Right atrium auricular region (tissue), 2 donors: ENCODE results near the gene SLC35F4. TPM values are rescaled to one million over a fixed set of nuclear protein-coding genes. Genes with fewer than 3 reads are reported as not detected.

Experiments used
- DNase-seq: peaks from one replicate; pipeline ENCODE4 v3.0.0-alpha.2; 2019; ENCODE audit warnings: low spot score
- H3K27ac ChIP-seq, 2 donors: fragments of 200-600 bp; sonication (generic); 1 replicate in 1 of 2; 2 replicates in 1 of 2; pipeline ENCODE4 v1.5.1; 2016 to 2019
- H3K27me3 ChIP-seq, 2 donors: fragments of 200-600 bp; sonication (generic); one replicate each; pipeline versions ENCODE4 v1.5.1 to v1.6.0; 2017 to 2019
- H3K36me3 ChIP-seq: fragments of 200-600 bp; sonication (generic); one replicate; pipeline ENCODE4 v1.5.1; 2016
- H3K4me1 ChIP-seq, 2 donors: fragments of 200-600 bp; sonication (generic); one replicate each; pipeline versions ENCODE4 v1.5.1 to v1.6.0; 2017 to 2019
- H3K4me3 ChIP-seq, 2 donors: fragments of 200-600 bp; sonication (generic); 1 replicate in 1 of 2; 2 replicates in 1 of 2; pipeline ENCODE4 v1.5.1; 2017 to 2019; ENCODE audit warnings: mild to moderate bottlenecking in 1 of 2, moderate library complexity in 1 of 2
- H3K9me3 ChIP-seq, 2 donors: fragments of 200-600 bp; sonication (generic); one replicate each; pipeline ENCODE4 v1.5.1; 2019
- CTCF ChIP-seq, 2 donors: fragments of 200-600 bp; sonication (generic); IDR thresholded peaks; one replicate each; pipeline ENCODE4 v1.5.1; 2019; ENCODE audit warnings: antibody characterized with exemption in 2 of 2
- total RNA-seq, 2 donors: library from RNA; depleted of rRNA; stranded (reverse); fragments of >200 nt; gene quantifications; one replicate each; pipeline ENCODE4 v1.1.0, GENCODE V29; 2016

The SLC35F4 gene
- total RNA-seq, 2 donors from 2014 or later = not detected

GRCh38 chr14:57816568-57817284 lies 49.2 kb downstream of the SLC35F4 start:
- no peak for DNase-seq
- H3K27ac ChIP-seq = no peak overlapping the region
- H3K4me3 ChIP-seq = no peak overlapping the region
- no peaks in the 10 kb centered on the region for H3K9me3 ChIP-seq
- no peaks in the 10 kb centered on the region for H3K4me1 ChIP-seq
- no peaks in the 10 kb centered on the region for H3K36me3 ChIP-seq
- H3K27me3 ChIP-seq = no peaks in the 10 kb centered on the region
- no peak for TF ChIP-seq CTCF (IDR thresholded peaks at IDR 0.05)

GRCh38 chr14:57814726-57815125 lies 51.2 kb downstream of the SLC35F4 start:
- Histone ChIP-seq H3K36me3 (no peaks in the 10 kb centered on the region), H3K9me3 (no peaks in the 10 kb centered on the region), H3K4me3 (no peak overlapping the region), H3K27ac (no peak overlapping the region), H3K4me1 (no peaks in the 10 kb centered on the region), H3K27me3 (no peaks in the 10 kb centered on the region)
- no peak for DNase-seq
- TF ChIP-seq CTCF (IDR thresholded peaks at IDR 0.05) = no peak

- no peaks in the 10 kb centered on the region for H3K27me3 ChIP-seq
- H3K36me3 ChIP-seq = no peaks in the 10 kb centered on the region
- H3K27ac ChIP-seq = no peak overlapping the region
- no peak for DNase-seq
- H3K4me3 ChIP-seq = no peak overlapping the region
- H3K4me1 ChIP-seq = no peaks in the 10 kb centered on the region
- TF ChIP-seq CTCF (IDR thresholded peaks at IDR 0.05) = no peak
- no peaks in the 10 kb centered on the region for H3K9me3 ChIP-seq
Measured at GRCh38 chr14:57812741-57813140, 53.2 kb downstream of the SLC35F4 start.

GRCh38 chr14:57811998-57812546 lies 53.8 kb downstream of the SLC35F4 start:
- no peak for DNase-seq
- no peak for TF ChIP-seq CTCF (IDR thresholded peaks at IDR 0.05)
- no peaks in the 10 kb centered on the region for H3K4me1 ChIP-seq
- H3K27ac ChIP-seq = no peak overlapping the region
- H3K27me3 ChIP-seq = no peaks in the 10 kb centered on the region
- H3K36me3 ChIP-seq = no peaks in the 10 kb centered on the region
- no peaks in the 10 kb centered on the region for H3K9me3 ChIP-seq
- H3K4me3 ChIP-seq = no peak overlapping the region

GRCh38 chr14:57809808-57810207 lies 56.1 kb downstream of the SLC35F4 start:
- no peak for DNase-seq
- Histone ChIP-seq H3K36me3 (no peaks in the 10 kb centered on the region), H3K9me3 (no peaks in the 10 kb centered on the region), H3K4me3 (no peak overlapping the region), H3K27me3 (no peaks in the 10 kb centered on the region), H3K27ac (no peak overlapping the region), H3K4me1 (no peaks in the 10 kb centered on the region)
- no peak for TF ChIP-seq CTCF (IDR thresholded peaks at IDR 0.05)

- TF ChIP-seq CTCF (IDR thresholded peaks at IDR 0.05) = no peak
- peaks cover 0 to 5% of the 10 kb centered on the region in 2 donors for H3K4me1 ChIP-seq
- H3K4me3 ChIP-seq = no peak overlapping the region
- no peaks in the 10 kb centered on the region for H3K36me3 ChIP-seq
- H3K27me3 ChIP-seq = no peaks in the 10 kb centered on the region
- no peak overlapping the region for H3K27ac ChIP-seq
- DNase-seq = no peak
- H3K9me3 ChIP-seq = peaks cover 0 to 6% of the 10 kb centered on the region in 2 donors
Measured at GRCh38 chr14:57797160-57797559, 68.7 kb downstream of the SLC35F4 start.
